Activated naive CD8-positive, alpha-beta T cell treated with anti-CD3 and anti-CD28 coated beads for 36 hours (primary cell): ENCODE measurements around the gene ERLEC1. TPM values are rescaled to one million over a fixed set of nuclear protein-coding genes. Genes with fewer than 3 reads are reported as not detected.
"Not testable (repeated sequence)": the region's sequence is repeated elsewhere in the genome, so short reads cannot be mapped to it uniquely, and the experiment has no call there.

ENCODE experiments used
- DNase-seq: peaks from one replicate; pipeline ENCODE4 v3.0.0; 2021
- H3K27ac Mint-ChIP-seq: one replicate; pipeline ENCODE4 v1.8.0; 2022; ENCODE audit warnings: mild to moderate bottlenecking, moderate library complexity, mixed read lengths
- H3K27me3 Mint-ChIP-seq: one replicate; pipeline ENCODE4 v1.8.0; 2022; ENCODE audit warnings: mild to moderate bottlenecking, mixed read lengths
- H3K36me3 Mint-ChIP-seq: one replicate; pipeline ENCODE4 v1.8.0; 2021; ENCODE audit warnings: mild to moderate bottlenecking, mixed read lengths
- H3K4me1 Mint-ChIP-seq: one replicate; pipeline ENCODE4 v1.8.0; 2021; ENCODE audit warnings: mixed read lengths
- H3K4me3 Mint-ChIP-seq: one replicate; pipeline ENCODE4 v1.8.0; 2022; ENCODE audit warnings: mild to moderate bottlenecking, moderate library complexity, mixed read lengths
- H3K9me3 Mint-ChIP-seq: one replicate; pipeline ENCODE4 v1.8.0; 2022; ENCODE audit warnings: mixed read lengths
- total RNA-seq, 2 experiments: library from RNA; stranded (reverse); gene quantifications; one replicate each; pipeline ENCODE4 v1.2.3, GENCODE V29; 2021

Gene ERLEC1, protein sequence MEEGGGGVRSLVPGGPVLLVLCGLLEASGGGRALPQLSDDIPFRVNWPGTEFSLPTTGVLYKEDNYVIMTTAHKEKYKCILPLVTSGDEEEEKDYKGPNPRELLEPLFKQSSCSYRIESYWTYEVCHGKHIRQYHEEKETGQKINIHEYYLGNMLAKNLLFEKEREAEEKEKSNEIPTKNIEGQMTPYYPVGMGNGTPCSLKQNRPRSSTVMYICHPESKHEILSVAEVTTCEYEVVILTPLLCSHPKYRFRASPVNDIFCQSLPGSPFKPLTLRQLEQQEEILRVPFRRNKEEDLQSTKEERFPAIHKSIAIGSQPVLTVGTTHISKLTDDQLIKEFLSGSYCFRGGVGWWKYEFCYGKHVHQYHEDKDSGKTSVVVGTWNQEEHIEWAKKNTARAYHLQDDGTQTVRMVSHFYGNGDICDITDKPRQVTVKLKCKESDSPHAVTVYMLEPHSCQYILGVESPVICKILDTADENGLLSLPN
- total RNA-seq, result 10 to 100 TPM; 17.5 to 18.6 TPM

DNA sequence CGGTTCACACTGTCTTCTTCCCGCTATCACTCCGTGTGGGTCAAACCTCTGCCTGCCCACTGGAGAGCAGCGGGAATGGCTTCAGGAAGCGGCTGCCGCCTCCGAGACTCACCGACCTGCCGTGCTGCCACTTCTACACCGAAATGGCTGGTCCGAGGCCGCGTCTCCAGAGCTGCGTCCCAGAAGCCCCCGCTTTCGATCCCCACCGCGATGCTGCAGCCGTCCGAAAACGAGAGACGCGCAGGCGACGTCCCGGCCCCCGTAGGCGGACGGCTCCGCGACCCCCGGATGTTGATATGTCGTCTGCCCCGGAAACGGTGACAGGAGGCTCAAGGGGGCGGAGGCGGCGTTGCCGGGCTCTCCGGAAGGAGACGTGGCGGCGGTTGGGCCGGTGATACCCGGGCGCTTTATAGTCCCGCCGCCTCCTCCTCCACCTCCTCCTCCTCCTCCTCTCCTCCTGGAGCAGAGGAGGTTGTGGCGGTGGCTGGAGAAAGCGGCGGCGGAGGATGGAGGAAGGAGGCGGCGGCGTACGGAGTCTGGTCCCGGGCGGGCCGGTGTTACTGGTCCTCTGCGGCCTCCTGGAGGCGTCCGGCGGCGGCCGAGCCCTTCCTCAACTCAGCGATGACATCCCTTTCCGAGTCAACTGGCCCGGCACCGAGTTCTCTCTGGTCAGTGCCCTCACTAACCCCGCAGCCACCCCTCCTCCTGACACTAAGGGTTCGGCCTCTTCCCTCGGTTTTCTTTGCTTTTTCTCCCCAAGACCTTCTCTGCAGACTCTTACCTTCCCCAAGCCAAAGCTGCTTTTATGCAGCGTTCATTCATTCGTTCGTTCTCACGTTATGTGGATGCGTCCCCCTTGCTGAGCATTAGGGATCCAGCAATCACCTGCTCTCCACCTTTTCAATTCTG lies at the start of gene ERLEC1, which contains the start of gene ASB3:
Gene ERLEC1, plus strand, starts transcription at position 340 of the 909 bp plus-strand sequence. Its CDS starts 167 bp downstream, at position 507.
Gene ASB3, minus strand, starts transcription at position 249 of the 909 bp plus-strand sequence. CDS start 21,381 bp downstream, outside the sequence.
- H3K27ac Mint-ChIP-seq, result peak within 1 kb of the TSS; percentile 91
- H3K27me3 Mint-ChIP-seq, result no peaks in the 10 kb centered on the region
- H3K4me3 Mint-ChIP-seq, result peak within 1 kb of the TSS; percentile 94
- H3K4me1 Mint-ChIP-seq, result peaks cover 38% of the 10 kb centered on the region
- peak; percentile 91 for DNase-seq
- H3K36me3 Mint-ChIP-seq, result peaks cover 11% of the 10 kb centered on the region
- no peaks in the 10 kb centered on the region for H3K9me3 Mint-ChIP-seq

DNA sequence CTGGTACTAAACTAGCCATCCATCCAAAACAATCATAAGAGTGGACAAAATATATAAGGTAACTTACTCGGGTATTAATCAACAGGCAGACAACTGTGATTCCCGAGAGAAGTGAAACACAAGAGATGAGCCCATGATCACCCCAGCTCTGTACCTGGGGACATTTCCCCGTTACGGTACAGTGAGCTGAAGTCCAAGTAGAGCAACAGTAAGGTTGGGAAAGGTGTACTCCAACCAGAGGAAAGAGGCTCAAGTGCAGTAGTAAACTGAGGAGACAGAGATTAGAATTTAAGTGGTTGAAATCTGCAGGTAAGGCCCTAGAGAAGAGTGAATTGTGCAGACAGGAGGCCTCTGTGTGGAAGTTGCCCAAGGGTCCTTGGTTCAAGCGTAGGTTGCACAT lies 49.8 kb upstream of the ERLEC1 start:
- Mint-ChIP-seq H3K4me1 (peaks cover 6% of the 10 kb centered on the region), H3K36me3 (peaks cover 16% of the 10 kb centered on the region), H3K27ac (no peak overlapping the region), H3K9me3 (no peaks in the 10 kb centered on the region), H3K27me3 (no peaks in the 10 kb centered on the region), H3K4me3 (no peak overlapping the region)
- DNase-seq, result no peak

DNA sequence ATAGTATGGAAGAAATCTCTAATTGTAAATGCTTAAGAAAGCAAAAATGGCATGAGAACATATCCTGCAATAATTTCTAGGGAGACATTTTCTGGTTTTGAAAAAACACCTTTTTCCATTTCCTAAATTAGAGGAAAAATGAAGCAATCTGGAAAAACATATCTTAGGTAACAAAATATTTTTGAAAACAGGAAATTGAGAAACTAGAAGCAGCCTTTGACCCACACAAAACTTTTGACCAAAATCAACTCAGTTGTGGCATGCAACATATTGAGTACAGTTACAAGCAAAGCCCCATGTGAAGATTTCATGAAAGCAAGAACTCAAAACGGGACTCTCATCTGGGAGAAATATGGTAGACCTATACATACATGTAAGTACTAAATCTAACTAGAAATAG lies 47.8 kb upstream of the ERLEC1 start:
- H3K9me3 Mint-ChIP-seq, result peaks cover 1% of the 10 kb centered on the region
- DNase-seq, result no peak
- H3K4me1 Mint-ChIP-seq, result peaks cover 11% of the 10 kb centered on the region
- H3K27me3 Mint-ChIP-seq, result no peaks in the 10 kb centered on the region
- H3K36me3 Mint-ChIP-seq, result peaks cover 20% of the 10 kb centered on the region
- H3K27ac Mint-ChIP-seq, result no peak overlapping the region
- H3K4me3 Mint-ChIP-seq, result no peak overlapping the region

DNA sequence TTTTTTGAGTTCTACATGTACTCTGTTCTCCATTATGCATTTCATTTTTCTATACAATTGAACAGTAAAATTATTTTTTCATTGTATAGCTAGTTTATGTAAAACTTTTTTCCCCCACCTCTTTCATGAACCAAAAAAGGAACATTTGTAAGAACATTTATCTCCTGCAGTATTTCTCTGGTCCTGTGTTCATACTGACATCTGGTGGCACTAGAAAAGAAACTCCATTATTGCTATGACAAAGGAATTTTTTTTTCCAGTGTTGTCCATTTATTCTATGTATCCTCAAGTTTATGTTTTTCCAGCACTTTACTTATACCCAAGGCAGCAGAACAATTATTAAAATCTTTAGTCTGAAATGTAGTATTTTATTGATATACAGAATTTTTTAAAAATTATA lies 46.7 kb upstream of the ERLEC1 start:
- Mint-ChIP-seq H3K4me3 (no peak overlapping the region), H3K27me3 (no peaks in the 10 kb centered on the region), H3K4me1 (peaks cover 11% of the 10 kb centered on the region), H3K27ac (no peak overlapping the region), H3K9me3 (peaks cover 1% of the 10 kb centered on the region), H3K36me3 (peaks cover 14% of the 10 kb centered on the region)
- no peak for DNase-seq

DNA sequence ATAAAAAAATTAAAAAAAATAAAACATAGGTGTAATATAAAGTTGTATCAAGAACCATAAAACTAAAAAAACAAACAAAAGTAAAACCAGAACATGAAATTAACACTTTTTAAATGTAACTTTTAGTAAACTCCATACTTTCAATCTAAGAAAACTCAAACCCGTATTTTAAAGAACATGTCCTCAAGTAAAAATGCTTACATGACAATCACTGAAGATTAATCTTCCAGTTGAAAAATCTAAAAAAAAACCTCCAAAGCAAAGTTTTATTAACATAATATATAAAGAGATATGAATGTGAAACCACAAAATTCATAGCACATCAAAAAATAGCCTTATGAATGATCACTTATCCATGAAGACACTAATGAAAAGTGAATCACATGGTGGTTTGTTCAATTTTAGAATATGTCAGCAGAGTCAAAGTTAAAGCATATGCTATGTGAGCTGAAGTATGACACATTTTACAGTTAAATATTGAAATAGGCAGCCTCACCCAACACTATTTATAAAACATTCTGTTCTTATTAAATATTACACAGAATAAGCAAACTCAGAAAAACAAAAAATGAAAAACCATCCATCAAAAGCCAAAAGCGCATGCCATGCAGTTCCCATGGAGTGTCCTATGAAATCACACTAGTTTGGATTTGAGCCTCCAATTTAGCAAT lies 42.3 kb upstream of the ERLEC1 start:
- Mint-ChIP-seq H3K9me3 (peaks cover 1% of the 10 kb centered on the region), H3K36me3 (peaks cover 32% of the 10 kb centered on the region), H3K4me3 (no peak overlapping the region), H3K27me3 (no peaks in the 10 kb centered on the region), H3K27ac (no peak overlapping the region), H3K4me1 (peaks cover 6% of the 10 kb centered on the region)
- no peak for DNase-seq

- Mint-ChIP-seq H3K9me3 (no peaks in the 10 kb centered on the region), H3K4me3 (no peak overlapping the region), H3K36me3 (peaks cover 25% of the 10 kb centered on the region), H3K27ac (no peak overlapping the region), H3K27me3 (no peaks in the 10 kb centered on the region), H3K4me1 (peaks cover 23% of the 10 kb centered on the region)
- no peak for DNase-seq
Observed at GRCh38 chr2:53750041-53750768, 36.6 kb upstream of the ERLEC1 start.

DNA sequence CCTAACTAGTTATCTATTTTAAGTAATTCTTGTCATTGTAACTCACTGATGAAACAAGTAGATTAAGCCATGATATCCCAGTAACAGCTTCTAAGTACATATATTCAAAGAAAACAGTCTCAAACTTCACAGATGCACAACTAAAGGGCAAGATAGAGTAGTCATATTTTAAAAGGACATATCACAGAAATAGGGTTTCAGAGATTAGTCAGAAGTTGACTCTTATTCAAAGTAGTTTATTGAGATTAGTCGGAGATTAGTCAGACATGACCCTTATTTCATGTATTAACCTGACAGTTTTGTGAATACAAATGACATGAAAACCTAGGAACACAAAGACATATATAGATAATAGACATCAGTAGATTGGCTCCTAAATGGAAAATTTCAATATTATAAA lies 35.1 kb upstream of the ERLEC1 start:
- Mint-ChIP-seq H3K4me1 (peaks cover 23% of the 10 kb centered on the region), H3K27ac (peak overlapping the region; percentile 75), H3K36me3 (peaks cover 25% of the 10 kb centered on the region), H3K4me3 (no peak overlapping the region), H3K27me3 (no peaks in the 10 kb centered on the region), H3K9me3 (no peaks in the 10 kb centered on the region)
- DNase-seq, result no peak

- no peak for DNase-seq
- no peak overlapping the region for H3K4me3 Mint-ChIP-seq
- H3K36me3 Mint-ChIP-seq, result peaks cover 27% of the 10 kb centered on the region
- no peak overlapping the region for H3K27ac Mint-ChIP-seq
- H3K4me1 Mint-ChIP-seq, result peaks cover 23% of the 10 kb centered on the region
- H3K9me3 Mint-ChIP-seq, result no peaks in the 10 kb centered on the region
- H3K27me3 Mint-ChIP-seq, result no peaks in the 10 kb centered on the region
Observed at GRCh38 chr2:53752385-53752784, 34.5 kb upstream of the ERLEC1 start.

DNA sequence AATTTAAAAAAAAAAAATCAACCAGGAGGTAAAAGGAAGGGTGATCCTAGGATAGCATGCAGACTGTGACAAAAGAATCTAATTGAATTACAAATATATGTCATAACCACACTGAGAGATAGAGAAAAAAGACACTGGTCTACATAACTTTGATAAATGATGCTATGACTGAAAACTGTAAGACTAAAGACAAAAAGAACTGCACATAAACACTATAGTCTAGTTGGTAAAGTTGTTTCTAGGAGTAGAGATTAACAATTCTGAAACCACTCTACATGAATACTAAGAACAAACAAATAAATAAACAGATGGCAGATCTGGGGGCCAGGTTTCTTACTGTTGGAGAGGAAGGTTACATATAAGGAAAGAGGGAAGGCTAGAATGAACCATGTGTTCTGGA lies 33.8 kb upstream of the ERLEC1 start:
- Mint-ChIP-seq H3K4me1 (peaks cover 23% of the 10 kb centered on the region), H3K27me3 (no peaks in the 10 kb centered on the region), H3K9me3 (no peaks in the 10 kb centered on the region), H3K36me3 (peaks cover 24% of the 10 kb centered on the region), H3K27ac (no peak overlapping the region), H3K4me3 (no peak overlapping the region)
- DNase-seq, result no peak

GRCh38 chr2:53755121-53755520 lies 31.7 kb upstream of the ERLEC1 start:
- Mint-ChIP-seq H3K27ac (no peak overlapping the region), H3K4me3 (no peak overlapping the region), H3K36me3 (peaks cover 16% of the 10 kb centered on the region), H3K27me3 (no peaks in the 10 kb centered on the region), H3K9me3 (no peaks in the 10 kb centered on the region), H3K4me1 (peaks cover 23% of the 10 kb centered on the region)
- no peak for DNase-seq

- Mint-ChIP-seq H3K27ac (no peak overlapping the region), H3K4me3 (no peak overlapping the region), H3K4me1 (peaks cover 11% of the 10 kb centered on the region), H3K9me3 (no peaks in the 10 kb centered on the region), H3K27me3 (no peaks in the 10 kb centered on the region), H3K36me3 (peaks cover 11% of the 10 kb centered on the region)
- DNase-seq, result no peak
Observed at GRCh38 chr2:53756644-53757043, 30.2 kb upstream of the ERLEC1 start.

- H3K4me3 Mint-ChIP-seq, DNase-seq, H3K27me3 Mint-ChIP-seq, H3K4me1 Mint-ChIP-seq, H3K9me3 Mint-ChIP-seq: not testable (repeated sequence)
- H3K36me3 Mint-ChIP-seq, result peaks cover 15% of the 10 kb centered on the region
- peak overlapping the region; percentile 36 for H3K27ac Mint-ChIP-seq
Observed at GRCh38 chr2:53757206-53757605, 29.6 kb upstream of the ERLEC1 start.

GRCh38 chr2:53765767-53766166 lies 21.1 kb upstream of the ERLEC1 start:
- DNase-seq, result no peak
- H3K36me3 Mint-ChIP-seq, result peaks cover 29% of the 10 kb centered on the region
- no peak overlapping the region for H3K4me3 Mint-ChIP-seq
- H3K9me3 Mint-ChIP-seq, result no peaks in the 10 kb centered on the region
- H3K27ac Mint-ChIP-seq, result no peak overlapping the region
- peaks cover 30% of the 10 kb centered on the region for H3K4me1 Mint-ChIP-seq
- no peaks in the 10 kb centered on the region for H3K27me3 Mint-ChIP-seq
